Measurements from ENCODE around the gene TOMM70. TPM values are rescaled to one million over a fixed set of nuclear protein-coding genes. Genes with fewer than 3 reads are reported as not detected.

The TOMM70 gene
- polyA plus RNA-seq, 3 donors: 4.9 to 6.3 (median 6.3) TPM

- no peaks in the 10 kb centered on the region for H3K9me3 ChIP-seq (replicated peaks in 1 of 2; ENCODE audit: control insufficient read depth in 1 of 2, insufficient read depth in 1 of 2, low read length in 2 of 2)
- H3K27ac Mint-ChIP-seq: no peak overlapping the region
- H3K36me3 Mint-ChIP-seq: no peaks in the 10 kb centered on the region
- no peak overlapping the region for H3K4me2 ChIP-seq (replicated peaks; ENCODE audit: extremely low read depth, low read length, poor library complexity, severe bottlenecking)
- no peak overlapping the region for H3K4me3 Mint-ChIP-seq
- intact Hi-C loops (cut with micrococcal nuclease): no loop called here
- no peak overlapping the region for H3K9ac ChIP-seq (ENCODE audit: insufficient read depth, low read length, poor library complexity, severe bottlenecking)
- peaks cover 0 to 5% (median 1%) of the 10 kb centered on the region in 7 donors for H3K9me3 Mint-ChIP-seq
- no peak overlapping the region for H3K27ac ChIP-seq (ENCODE audit: low read depth in 1 of 2, low read length in 2 of 2)
- no peak for TF ChIP-seq CTCF (IDR thresholded peaks at IDR 0.05)
- H3K4me1 ChIP-seq (ENCODE audit: control insufficient read depth in 1 of 2, insufficient read depth in 2 of 2, low read length in 2 of 2): peaks cover 21 to 24% of the 10 kb centered on the region in 2 donors
- H3K79me2 ChIP-seq (ENCODE audit: insufficient read depth, low read length): no peaks in the 10 kb centered on the region
- no peak overlapping the region for H3K4me3 ChIP-seq (replicated peaks in 1 of 3; ENCODE audit: low read depth in 2 of 3, low read length in 3 of 3)
- DNase-seq: no peak
- H3K4me1 Mint-ChIP-seq: peaks cover 20% of the 10 kb centered on the region
- H3K36me3 ChIP-seq (replicated peaks in 1 of 2; ENCODE audit: control insufficient read depth in 1 of 2, insufficient read depth in 2 of 2, low read length in 2 of 2): no peaks in the 10 kb centered on the region
- H3K27me3 Mint-ChIP-seq (ENCODE audit: low read depth in 3 of 3): peaks cover 0 to 2% (median 1%) of the 10 kb centered on the region in 3 donors
- H3K27me3 ChIP-seq (ENCODE audit: control insufficient read depth in 2 of 2, insufficient read depth in 2 of 2, low read length in 2 of 2): no peaks in the 10 kb centered on the region
- H4K20me1 ChIP-seq (ENCODE audit: insufficient read depth, low read length): no peaks in the 10 kb centered on the region
- H2AFZ ChIP-seq (ENCODE audit: insufficient read depth, low read depth, low read length, poor library complexity, severe bottlenecking): no peak overlapping the region
Observed at GRCh38 chr3:100416176-100416575, 15.3 kb upstream of the TOMM70 start.

- no peak overlapping the region for H3K4me3 ChIP-seq (replicated peaks in 1 of 3; ENCODE audit: low read depth in 2 of 3, low read length in 3 of 3)
- Mint-ChIP-seq H3K27ac (no peak overlapping the region), H3K36me3 (no peaks in the 10 kb centered on the region), H3K27me3 (ENCODE audit: low read depth in 3 of 3) (peaks cover 0 to 1% (median 0%) of the 10 kb centered on the region in 3 donors), H3K9me3 (peaks cover 0 to 10% (median 4%) of the 10 kb centered on the region in 7 donors), H3K4me3 (no peak overlapping the region), H3K4me1 (peaks cover 5% of the 10 kb centered on the region)
- no peak for DNase-seq
- no peak overlapping the region for H3K9ac ChIP-seq (ENCODE audit: insufficient read depth, low read length, poor library complexity, severe bottlenecking)
- H3K4me2 ChIP-seq (replicated peaks; ENCODE audit: extremely low read depth, low read length, poor library complexity, severe bottlenecking): no peak overlapping the region
- no peaks in the 10 kb centered on the region for H3K27me3 ChIP-seq (ENCODE audit: control insufficient read depth in 2 of 2, insufficient read depth in 2 of 2, low read length in 2 of 2)
- no peak overlapping the region for H3K27ac ChIP-seq (ENCODE audit: low read depth in 1 of 2, low read length in 2 of 2)
- no peaks in the 10 kb centered on the region for H4K20me1 ChIP-seq (ENCODE audit: insufficient read depth, low read length)
- H2AFZ ChIP-seq (ENCODE audit: insufficient read depth, low read depth, low read length, poor library complexity, severe bottlenecking): no peak overlapping the region
- intact Hi-C loops (cut with micrococcal nuclease): no loop called here
- WGBS (ENCODE audit: insufficient coverage): 100% methylated on average over 1 of the region's 2 CpGs
- H3K9me3 ChIP-seq (replicated peaks in 1 of 2; ENCODE audit: control insufficient read depth in 1 of 2, insufficient read depth in 1 of 2, low read length in 2 of 2): peaks cover 0 to 3% of the 10 kb centered on the region in 2 donors
- TF ChIP-seq CTCF (IDR thresholded peaks at IDR 0.05): no peak
- no peaks in the 10 kb centered on the region for H3K79me2 ChIP-seq (ENCODE audit: insufficient read depth, low read length)
- peaks cover 6 to 7% of the 10 kb centered on the region in 2 donors for H3K4me1 ChIP-seq (ENCODE audit: control insufficient read depth in 1 of 2, insufficient read depth in 2 of 2, low read length in 2 of 2)
- H3K36me3 ChIP-seq (replicated peaks in 1 of 2; ENCODE audit: control insufficient read depth in 1 of 2, insufficient read depth in 2 of 2, low read length in 2 of 2): no peaks in the 10 kb centered on the region
Observed at GRCh38 chr3:100413613-100414012, 12.7 kb upstream of the TOMM70 start.
